Suprapubic skin (tissue), 4 donors: ENCODE measurements around the gene DUSP16. TPM values are rescaled to one million over a fixed set of nuclear protein-coding genes. Genes with fewer than 3 reads are reported as not detected.

Source experiments
- DNase-seq, 2 donors: peaks; one replicate each; pipeline ENCODE4 v3.0.0-alpha.2; 2019; ENCODE audit warnings: low spot score in 2 of 2
- H3K27ac ChIP-seq: fragments of 200-600 bp; sonication (generic); one replicate; pipeline ENCODE4 v1.5.1; 2019
- H3K27me3 ChIP-seq: fragments of 200-600 bp; sonication (generic); one replicate; pipeline ENCODE4 v1.5.1; 2019
- H3K36me3 ChIP-seq: fragments of 200-600 bp; sonication (generic); one replicate; pipeline ENCODE4 v1.5.1; 2019
- H3K4me1 ChIP-seq: fragments of 200-600 bp; sonication (generic); one replicate; pipeline ENCODE4 v1.5.1; 2019
- H3K4me3 ChIP-seq: fragments of 200-600 bp; sonication (generic); one replicate; pipeline ENCODE4 v1.5.1; 2019; ENCODE audit warnings: mild to moderate bottlenecking
- H3K9me3 ChIP-seq: fragments of 200-600 bp; sonication (generic); one replicate; pipeline ENCODE4 v1.5.1; 2019
- EP300 ChIP-seq: sonication (generic); formaldehyde crosslinking; IDR thresholded peaks from one replicate; pipeline ENCODE4 v1.6.1; 2017; ENCODE audit warnings: antibody characterized with exemption
- POLR2A ChIP-seq, 2 donors: fragments of 450-650 bp; IDR thresholded peaks; one replicate each; pipeline ENCODE4 v1.6.1; 2017; ENCODE audit warnings: antibody characterized with exemption in 2 of 2, mild to moderate bottlenecking in 2 of 2, moderate library complexity in 2 of 2
- POLR2AphosphoS5 ChIP-seq, 3 donors: sonication (generic); formaldehyde crosslinking; IDR thresholded peaks; one replicate each; pipeline ENCODE4 v1.6.1; 2017; ENCODE audit warnings: antibody characterized with exemption in 3 of 3
- WGBS: methylation state at CpG from one replicate; pipeline ENCODE4 v1.1.5; 2018; 5-methylcytosine and 5-hydroxymethylcytosine counted together
- total RNA-seq, 4 donors: library from RNA; depleted of rRNA; stranded (reverse); fragments of >200 nt; gene quantifications; one replicate each; pipeline ENCODE4 v1.1.0, GENCODE V29; 2016
- TF ChIP-seq, protein P1 (sequence below), 2 donors: fragments of 200-600 bp in 1 of 2; fragments of 450-650 bp in 1 of 2; sonication (generic) in 1 of 2; IDR thresholded peaks; one replicate each; pipeline ENCODE4 v1.5.1; 2016 to 2019; ENCODE audit warnings: antibody characterized with exemption in 2 of 2, mild to moderate bottlenecking in 1 of 2, moderate library complexity in 1 of 2

DUSP16 gene
- total RNA-seq, 4 donors from 2014 or later = 20.3 to 33.2 (median 24.8) TPM

DNA sequence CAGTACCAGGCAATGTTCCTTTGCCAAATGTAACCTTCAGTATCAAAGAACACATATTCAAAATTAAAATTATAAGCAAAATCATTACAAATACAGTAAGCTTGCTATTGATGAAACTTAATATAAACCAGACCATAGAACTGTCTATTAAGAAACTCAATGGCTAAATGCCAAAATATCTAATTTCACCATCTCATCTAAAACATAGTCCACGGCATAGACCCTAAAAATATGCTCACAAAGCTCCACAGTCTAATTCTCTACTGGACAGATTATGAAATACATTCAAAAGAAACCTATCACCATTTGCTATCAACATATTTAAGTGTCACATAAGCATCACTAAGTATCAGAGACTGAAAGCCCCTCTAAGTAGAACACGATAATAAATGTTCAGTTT, 25.2 kb downstream of the DUSP16 start:
- Histone ChIP-seq H3K4me3 (no peak overlapping the region), H3K27me3 (no peaks in the 10 kb centered on the region), H3K36me3 (no peaks in the 10 kb centered on the region), H3K27ac (no peak overlapping the region), H3K4me1 (peaks cover 13% of the 10 kb centered on the region), H3K9me3 (no peaks in the 10 kb centered on the region)
- 86% methylated on average over 2 of the region's 2 CpGs for WGBS
- DNase-seq = no peak
- TF ChIP-seq, protein P1, sequence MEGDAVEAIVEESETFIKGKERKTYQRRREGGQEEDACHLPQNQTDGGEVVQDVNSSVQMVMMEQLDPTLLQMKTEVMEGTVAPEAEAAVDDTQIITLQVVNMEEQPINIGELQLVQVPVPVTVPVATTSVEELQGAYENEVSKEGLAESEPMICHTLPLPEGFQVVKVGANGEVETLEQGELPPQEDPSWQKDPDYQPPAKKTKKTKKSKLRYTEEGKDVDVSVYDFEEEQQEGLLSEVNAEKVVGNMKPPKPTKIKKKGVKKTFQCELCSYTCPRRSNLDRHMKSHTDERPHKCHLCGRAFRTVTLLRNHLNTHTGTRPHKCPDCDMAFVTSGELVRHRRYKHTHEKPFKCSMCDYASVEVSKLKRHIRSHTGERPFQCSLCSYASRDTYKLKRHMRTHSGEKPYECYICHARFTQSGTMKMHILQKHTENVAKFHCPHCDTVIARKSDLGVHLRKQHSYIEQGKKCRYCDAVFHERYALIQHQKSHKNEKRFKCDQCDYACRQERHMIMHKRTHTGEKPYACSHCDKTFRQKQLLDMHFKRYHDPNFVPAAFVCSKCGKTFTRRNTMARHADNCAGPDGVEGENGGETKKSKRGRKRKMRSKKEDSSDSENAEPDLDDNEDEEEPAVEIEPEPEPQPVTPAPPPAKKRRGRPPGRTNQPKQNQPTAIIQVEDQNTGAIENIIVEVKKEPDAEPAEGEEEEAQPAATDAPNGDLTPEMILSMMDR (IDR thresholded peaks at IDR 0.05) = no peak
- no peak for TF ChIP-seq POLR2AphosphoS5 (IDR thresholded peaks at IDR 0.05)
- TF ChIP-seq POLR2A (IDR thresholded peaks at IDR 0.05) = no peak
- TF ChIP-seq EP300 = no peak

DNA sequence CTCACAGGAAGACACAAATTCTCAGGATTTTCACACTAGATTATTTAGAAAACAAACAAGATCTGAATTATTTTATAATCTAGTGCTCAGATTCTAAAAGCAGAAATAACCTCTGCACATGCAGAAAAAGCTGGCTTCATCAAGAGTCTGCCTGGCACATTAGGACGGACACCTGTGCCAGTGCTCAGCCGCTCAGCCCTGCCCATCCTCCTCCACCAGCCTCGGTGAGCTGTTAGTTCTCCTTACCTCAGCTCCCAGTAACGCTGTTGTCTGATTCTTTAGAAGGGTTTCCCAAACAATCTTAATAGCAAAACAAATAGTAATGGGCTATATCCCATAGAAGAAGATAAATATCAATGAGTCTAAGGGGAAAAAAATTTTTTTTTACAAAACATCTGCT, 27.7 kb downstream of the DUSP16 start:
- peaks cover 13% of the 10 kb centered on the region for H3K4me1 ChIP-seq
- no peaks in the 10 kb centered on the region for H3K27me3 ChIP-seq
- no peaks in the 10 kb centered on the region for H3K36me3 ChIP-seq
- no peak for DNase-seq
- no peak overlapping the region for H3K4me3 ChIP-seq
- H3K9me3 ChIP-seq = no peaks in the 10 kb centered on the region
- TF ChIP-seq POLR2AphosphoS5 (IDR thresholded peaks at IDR 0.05) = no peak
- no peak for TF ChIP-seq POLR2A (IDR thresholded peaks at IDR 0.05)
- no peak for TF ChIP-seq EP300
- TF ChIP-seq, protein P1 (IDR thresholded peaks at IDR 0.05) = no peak
- no peak overlapping the region for H3K27ac ChIP-seq
- whole genome bisulfite sequencing = 57% methylated on average over 4 of the region's 4 CpGs

DNA sequence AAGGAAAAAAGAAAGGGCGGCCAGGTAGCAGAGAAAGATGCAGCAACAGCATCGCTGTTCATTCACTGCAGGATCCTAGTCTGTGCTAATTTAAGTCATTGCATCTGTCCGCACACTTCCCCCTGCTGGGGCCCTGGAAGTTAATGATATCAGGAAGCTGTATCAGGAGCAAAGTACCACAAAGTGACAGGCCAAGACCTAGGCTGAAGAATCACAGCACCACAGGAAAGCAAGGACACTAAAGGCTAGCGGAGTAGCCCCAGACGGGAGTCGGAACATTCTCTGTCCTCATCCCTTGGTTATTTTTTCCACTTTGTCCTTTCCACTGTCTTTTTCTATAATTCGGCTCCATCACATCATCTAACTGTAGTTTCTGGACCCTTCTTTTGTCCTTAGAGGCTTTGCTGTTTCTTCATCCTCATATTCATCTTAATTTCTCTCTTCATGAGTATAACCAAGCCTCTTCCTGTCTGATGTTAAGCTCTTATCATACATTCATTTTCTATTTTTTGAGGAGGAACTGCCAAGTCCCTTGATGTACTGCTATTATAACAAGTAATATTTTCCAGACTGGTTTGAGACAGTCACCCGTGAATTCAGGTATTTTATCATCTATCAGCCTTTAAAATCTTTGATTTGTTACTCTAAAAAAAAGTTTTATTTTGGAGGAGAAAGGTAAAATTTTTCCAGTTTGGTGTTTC, 28.3 kb downstream of the DUSP16 start:
- WGBS = 88% methylated on average over 8 of the region's 8 CpGs
- TF ChIP-seq POLR2A (IDR thresholded peaks at IDR 0.05) = no peak
- no peak for TF ChIP-seq POLR2AphosphoS5 (IDR thresholded peaks at IDR 0.05)
- TF ChIP-seq EP300 = no peak
- TF ChIP-seq, protein P1 (IDR thresholded peaks at IDR 0.05) = no peak
- no peaks in the 10 kb centered on the region for H3K36me3 ChIP-seq
- no peak for DNase-seq
- H3K4me1 ChIP-seq = peaks cover 13% of the 10 kb centered on the region
- no peak overlapping the region for H3K4me3 ChIP-seq
- no peaks in the 10 kb centered on the region for H3K9me3 ChIP-seq
- H3K27ac ChIP-seq = no peak overlapping the region
- no peaks in the 10 kb centered on the region for H3K27me3 ChIP-seq

DNA sequence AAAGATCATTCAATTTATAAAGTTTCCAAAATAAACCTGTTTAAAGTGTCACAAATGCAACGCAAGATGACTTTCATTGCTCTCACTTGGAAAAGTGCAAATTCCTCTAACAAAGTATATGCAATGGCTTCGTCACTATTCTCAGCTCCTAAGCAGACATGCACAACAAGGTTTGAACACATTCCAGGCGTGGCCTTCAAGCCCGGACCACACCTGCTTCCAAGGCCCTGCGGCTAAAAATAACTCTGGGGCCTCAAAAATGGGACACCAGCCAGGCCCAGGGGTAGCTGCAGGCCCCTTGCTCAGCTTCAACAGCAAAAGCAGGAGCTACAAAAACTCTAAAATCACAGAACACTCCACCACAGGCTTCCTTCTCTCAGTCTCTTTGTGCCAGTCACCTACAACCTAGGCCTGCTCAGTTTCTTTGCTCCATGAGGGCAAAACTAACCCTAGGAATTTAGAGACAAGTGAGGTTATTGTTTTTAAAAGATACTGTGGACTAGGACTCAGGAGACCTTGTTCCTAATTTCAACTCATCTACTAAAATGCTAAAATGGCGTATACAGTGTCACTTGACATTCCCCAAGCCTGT, 29.3 kb downstream of the DUSP16 start:
- Histone ChIP-seq H3K27ac (no peak overlapping the region), H3K4me3 (no peak overlapping the region), H3K27me3 (no peaks in the 10 kb centered on the region), H3K36me3 (no peaks in the 10 kb centered on the region), H3K9me3 (no peaks in the 10 kb centered on the region), H3K4me1 (peaks cover 13% of the 10 kb centered on the region)
- DNase-seq = no peak
- 47% methylated on average over 6 of the region's 6 CpGs for WGBS
- TF ChIP-seq, protein P1 (IDR thresholded peaks at IDR 0.05) = no peak
- no peak for TF ChIP-seq POLR2A (IDR thresholded peaks at IDR 0.05)
- no peak for TF ChIP-seq EP300
- TF ChIP-seq POLR2AphosphoS5 (IDR thresholded peaks at IDR 0.05) = no peak

DNA sequence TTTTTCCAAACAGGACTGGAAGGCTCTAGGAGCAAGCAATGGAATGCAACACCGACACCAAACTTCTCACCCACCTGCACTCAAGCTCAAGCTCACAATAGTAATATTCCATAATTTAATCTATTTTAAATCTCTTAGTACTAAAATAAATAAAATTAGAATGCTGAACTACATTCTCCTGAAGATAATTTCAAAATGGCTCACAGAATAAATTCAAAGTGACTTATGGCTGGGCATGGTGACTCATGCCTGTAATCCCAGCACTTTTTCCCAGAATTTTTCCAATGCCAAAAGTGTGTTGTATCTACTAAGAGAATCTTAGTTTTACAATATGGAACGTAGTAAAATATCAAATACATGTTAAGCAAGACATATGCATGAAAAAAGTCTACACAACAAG, 31.5 kb downstream of the DUSP16 start:
- no peak overlapping the region for H3K4me3 ChIP-seq
- 90% methylated on average over 2 of the region's 2 CpGs for WGBS
- H3K4me1 ChIP-seq = peaks cover 15% of the 10 kb centered on the region
- H3K9me3 ChIP-seq = no peaks in the 10 kb centered on the region
- TF ChIP-seq, protein P1 (IDR thresholded peaks at IDR 0.05) = no peak
- TF ChIP-seq POLR2AphosphoS5 (IDR thresholded peaks at IDR 0.05) (no peak), POLR2A (IDR thresholded peaks at IDR 0.05) (no peak), EP300 (no peak)
- H3K27me3 ChIP-seq = no peaks in the 10 kb centered on the region
- no peak for DNase-seq
- no peaks in the 10 kb centered on the region for H3K36me3 ChIP-seq
- H3K27ac ChIP-seq = no peak overlapping the region
